Lower leg skin (tissue), 4 donors: ENCODE results near the gene ERICH4. TPM values are rescaled to one million over a fixed set of nuclear protein-coding genes. Genes with fewer than 3 reads are reported as not detected.

Source experiments
- DNase-seq, 2 donors: peaks; one replicate each; pipeline ENCODE4 v3.0.0-alpha.2; 2019; ENCODE audit warnings: low spot score in 2 of 2
- H3K4me3 ChIP-seq: fragments of 200-600 bp; sonication (generic); 2 replicates; pipeline ENCODE4 v1.5.1; 2017; ENCODE audit warnings: mild to moderate bottlenecking, low read depth; ENCODE audit not compliant: poor library complexity, severe bottlenecking
- POLR2A ChIP-seq, 2 donors: fragments of 450-650 bp; IDR thresholded peaks; one replicate each; pipeline ENCODE4 v1.6.1; 2016 to 2017; ENCODE audit warnings: antibody characterized with exemption in 2 of 2, mild to moderate bottlenecking in 1 of 2, moderate library complexity in 1 of 2
- WGBS, 2 donors: methylation state at CpG; one replicate each; pipeline ENCODE4 v1.1.5; 2018; 5-methylcytosine and 5-hydroxymethylcytosine counted together
- intact Hi-C: fragments of 100-400 bp; cut with DNase I; formaldehyde crosslinking; loops from one replicate; pipeline ENCODE4 v1.15.0; 2023; ENCODE audit warnings: low total_unique reads
- total RNA-seq, 4 donors: library from RNA; depleted of rRNA; stranded (reverse); fragments of >200 nt; gene quantifications; one replicate each; pipeline ENCODE4 v1.1.0, GENCODE V29; 2016
- TF ChIP-seq, protein P1 (sequence below), 3 donors: fragments of 450-650 bp; IDR thresholded peaks; one replicate each; pipeline ENCODE4 v1.5.1; 2016; ENCODE audit warnings: antibody characterized with exemption in 3 of 3, mild to moderate bottlenecking in 3 of 3, moderate library complexity in 2 of 3

Gene ERICH4
- total RNA-seq, 4 donors from 2014 or later: not detected

- intact Hi-C loops: no loop called here
- no peak for DNase-seq
- H3K4me3 ChIP-seq: no peak overlapping the region
- TF ChIP-seq, protein P1, sequence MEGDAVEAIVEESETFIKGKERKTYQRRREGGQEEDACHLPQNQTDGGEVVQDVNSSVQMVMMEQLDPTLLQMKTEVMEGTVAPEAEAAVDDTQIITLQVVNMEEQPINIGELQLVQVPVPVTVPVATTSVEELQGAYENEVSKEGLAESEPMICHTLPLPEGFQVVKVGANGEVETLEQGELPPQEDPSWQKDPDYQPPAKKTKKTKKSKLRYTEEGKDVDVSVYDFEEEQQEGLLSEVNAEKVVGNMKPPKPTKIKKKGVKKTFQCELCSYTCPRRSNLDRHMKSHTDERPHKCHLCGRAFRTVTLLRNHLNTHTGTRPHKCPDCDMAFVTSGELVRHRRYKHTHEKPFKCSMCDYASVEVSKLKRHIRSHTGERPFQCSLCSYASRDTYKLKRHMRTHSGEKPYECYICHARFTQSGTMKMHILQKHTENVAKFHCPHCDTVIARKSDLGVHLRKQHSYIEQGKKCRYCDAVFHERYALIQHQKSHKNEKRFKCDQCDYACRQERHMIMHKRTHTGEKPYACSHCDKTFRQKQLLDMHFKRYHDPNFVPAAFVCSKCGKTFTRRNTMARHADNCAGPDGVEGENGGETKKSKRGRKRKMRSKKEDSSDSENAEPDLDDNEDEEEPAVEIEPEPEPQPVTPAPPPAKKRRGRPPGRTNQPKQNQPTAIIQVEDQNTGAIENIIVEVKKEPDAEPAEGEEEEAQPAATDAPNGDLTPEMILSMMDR (IDR thresholded peaks at IDR 0.05): no peak
- no peak for TF ChIP-seq POLR2A (IDR thresholded peaks at IDR 0.05)
- WGBS, 2 donors: 80 to 89% methylated on average over 16 to 28 of the region's 28 CpGs
These were observed 17.5 kb upstream of the ERICH4 start for GRCh38 chr19:41425174-41426115.

DNA sequence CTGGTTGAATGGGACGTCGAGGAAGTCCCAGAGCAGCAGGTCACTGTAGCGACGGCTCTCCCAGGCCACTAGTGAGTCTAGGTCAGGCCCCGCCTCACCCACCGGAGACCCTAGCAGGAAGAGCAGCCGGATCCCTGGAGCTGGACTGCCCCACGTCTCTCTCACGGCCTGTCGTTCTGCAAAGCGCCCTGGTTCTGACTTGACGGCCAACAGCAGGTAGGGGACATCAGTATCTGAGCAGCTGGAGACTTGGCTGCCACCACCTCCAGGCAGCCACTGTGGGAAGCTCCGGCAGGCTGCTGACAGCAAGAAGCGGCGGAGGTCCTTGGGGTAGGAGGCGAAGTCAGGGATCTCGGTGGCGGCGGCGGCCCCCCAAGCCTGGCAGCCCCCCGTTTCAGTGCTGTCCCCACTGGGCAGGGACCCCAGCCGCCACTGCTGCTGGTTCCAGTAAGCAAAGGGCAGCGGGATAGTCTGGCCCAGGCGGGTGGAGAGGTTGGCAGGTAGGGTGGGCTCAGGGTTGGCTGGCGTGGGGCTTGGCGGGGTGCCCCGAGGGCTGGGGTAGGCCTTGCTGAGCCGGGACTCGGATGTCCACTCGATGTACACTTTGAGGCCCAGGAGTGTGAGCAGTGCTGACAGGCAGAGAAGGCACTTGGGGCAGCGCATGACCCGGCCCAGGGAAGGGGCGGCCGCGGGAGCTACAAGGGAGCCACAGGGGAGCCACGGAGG is 16.7 kb upstream of the ERICH4 start:
- DNase-seq: peak in 1 of 2 donors; percentile 88
- TF ChIP-seq POLR2A (IDR thresholded peaks at IDR 0.05): no peak
- TF ChIP-seq, protein P1 (IDR thresholded peaks at IDR 0.05): no peak
- WGBS, 2 donors: 69 to 80% methylated on average over 23 to 24 of the region's 36 CpGs

DNA sequence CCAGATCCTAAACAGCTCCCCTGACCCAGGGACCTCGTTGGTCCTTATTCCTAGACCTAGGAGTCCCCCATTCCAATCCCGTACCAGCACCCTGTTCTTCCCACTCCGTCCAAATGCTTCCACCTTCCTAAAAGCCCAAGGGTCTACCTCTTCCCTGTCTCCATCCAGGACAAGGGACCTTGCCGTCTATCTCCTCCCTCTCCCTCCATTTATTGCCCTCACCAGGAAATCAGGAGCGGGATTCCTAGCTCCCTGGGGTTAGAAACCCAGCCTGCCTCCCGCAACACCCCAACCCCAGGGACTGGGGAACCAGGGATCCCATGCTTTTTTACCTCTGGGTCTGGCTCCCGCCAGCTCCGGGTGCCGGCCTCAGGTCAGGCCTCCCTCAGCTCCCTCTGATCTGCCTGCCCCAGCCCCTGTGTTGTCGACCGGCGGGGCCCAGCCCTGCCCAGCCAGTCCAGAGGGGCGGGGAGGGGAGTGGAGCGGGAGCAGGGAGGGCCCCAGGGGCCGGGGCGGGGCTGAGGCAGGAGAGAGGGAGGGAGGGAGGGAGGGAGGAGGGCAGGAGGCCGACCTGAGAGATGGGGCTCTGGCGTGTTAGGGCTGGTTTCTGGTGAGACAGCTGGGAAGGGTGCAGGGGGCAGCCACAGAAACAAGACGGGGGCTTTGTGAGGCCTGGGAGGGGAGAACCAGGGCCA is 15.9 kb upstream of the ERICH4 start, which contains the start of gene B3GNT8:
Gene B3GNT8 (minus strand): TSS at position 423 of the 695 bp plus-strand sequence. CDS start 596 bp downstream, outside the sequence.
- DNase-seq: peak; percentile 79 to 96
- H3K4me3 ChIP-seq: peak within 1 kb of the TSS; percentile 21
- 6 to 16% methylated on average over 12 to 15 of the region's 19 CpGs for WGBS, 2 donors
- TF ChIP-seq, protein P1 (IDR thresholded peaks at IDR 0.05): no peak
- no peak for TF ChIP-seq POLR2A (IDR thresholded peaks at IDR 0.05)
- intact Hi-C loops: no loop called here

More for the DNA sequence above, 16.7 kb upstream of the ERICH4 start:
- H3K4me3 ChIP-seq: no peak overlapping the region
- intact Hi-C loops: no loop called here

DNA sequence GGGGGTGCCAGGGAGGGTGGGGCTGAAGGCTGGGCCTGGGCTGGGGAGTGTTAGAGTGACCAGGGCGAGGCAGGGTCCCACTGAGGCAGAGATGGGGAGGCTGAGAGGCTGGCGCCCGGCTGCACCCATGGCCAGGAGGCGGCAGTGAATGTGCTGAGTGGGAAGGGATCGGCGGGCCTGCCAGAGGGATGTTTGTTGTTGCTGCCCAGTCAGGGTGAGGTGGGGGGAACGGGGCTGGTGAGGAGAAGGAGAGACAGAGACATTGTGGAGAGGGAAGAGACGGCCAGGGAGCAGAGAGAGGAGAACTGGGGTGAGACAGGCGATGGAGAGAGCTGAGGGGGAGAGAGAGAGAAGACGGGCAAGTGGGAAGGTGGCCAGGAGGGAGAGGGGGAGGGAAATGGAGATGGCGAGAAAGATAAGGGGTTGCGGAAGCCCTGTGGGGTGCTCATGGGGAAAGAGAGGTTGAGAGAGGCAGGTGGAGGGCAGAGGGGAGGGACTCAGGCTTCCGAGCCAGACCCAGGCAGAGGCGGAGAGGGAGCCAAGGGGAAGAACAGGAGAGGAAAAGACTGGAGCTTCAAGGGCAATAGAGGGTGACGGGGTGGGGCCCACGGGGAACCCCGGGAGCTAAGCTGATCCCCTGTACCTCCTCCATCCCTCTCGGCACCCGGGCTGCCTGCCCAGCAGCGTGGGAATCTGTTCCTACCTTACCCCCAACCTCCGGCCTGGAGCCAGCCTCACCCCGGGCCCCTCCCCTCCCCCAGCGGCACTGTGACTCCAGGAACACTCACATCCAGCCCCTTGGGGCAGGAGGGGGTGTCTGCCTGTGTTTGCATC is 15.1 kb upstream of the ERICH4 start:
- TF ChIP-seq, protein P1 (IDR thresholded peaks at IDR 0.05): no peak
- no peak for TF ChIP-seq POLR2A (IDR thresholded peaks at IDR 0.05)
- WGBS, 2 donors: 8 to 9% methylated on average over 23 of the region's 23 CpGs
- H3K4me3 ChIP-seq: no peak overlapping the region
- intact Hi-C loops: no loop called here
- DNase-seq: peak in 1 of 2 donors; percentile 89

DNA sequence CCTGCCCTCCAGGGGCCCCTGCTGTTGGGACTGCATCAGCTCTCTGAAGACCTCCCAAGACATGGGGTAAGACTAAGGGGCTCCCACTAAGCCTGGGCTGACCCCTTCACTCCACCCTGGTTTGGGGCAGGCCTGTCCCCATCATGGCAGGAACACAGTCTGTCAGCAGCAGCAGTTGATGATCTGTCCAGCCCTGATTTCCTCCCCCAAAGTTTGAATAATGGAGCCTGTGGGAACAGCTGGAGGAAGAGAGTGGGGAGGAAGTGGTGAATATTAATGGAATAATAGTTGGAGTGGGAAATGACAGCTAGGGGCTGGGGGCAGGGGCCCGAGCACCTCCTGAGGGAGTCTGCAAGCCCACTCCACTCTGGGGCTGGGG is 14.5 kb upstream of the ERICH4 start:
- 54 to 77% methylated on average over 1 of the region's 1 CpG for WGBS, 2 donors
- no peak for TF ChIP-seq POLR2A (IDR thresholded peaks at IDR 0.05)
- TF ChIP-seq, protein P1 (IDR thresholded peaks at IDR 0.05): no peak

More for the DNA sequence above, 14.5 kb upstream of the ERICH4 start:
- no peak for DNase-seq
- no peak overlapping the region for H3K4me3 ChIP-seq
- intact Hi-C loops: no loop called here
